Activated naive CD4-positive, alpha-beta T cell treated with anti-CD3 and anti-CD28 coated beads, Interleukin-2, amount 50 U/mL, for 24 hours (primary cell): ENCODE results near the gene RHBDL3.
"Not testable (repeated sequence)": the region's sequence is repeated elsewhere in the genome, so short reads cannot be mapped to it uniquely, and the experiment has no call there.

Source experiments
- H3K27ac Mint-ChIP-seq: one replicate; pipeline ENCODE4 v1.8.0; 2021; ENCODE audit warnings: mild to moderate bottlenecking, mixed read lengths
- H3K27me3 Mint-ChIP-seq: one replicate; pipeline ENCODE4 v1.8.0; 2021; ENCODE audit warnings: mixed read lengths
- H3K36me3 Mint-ChIP-seq: one replicate; pipeline ENCODE4 v1.8.0; 2021; ENCODE audit warnings: mixed read lengths
- H3K4me1 Mint-ChIP-seq: one replicate; pipeline ENCODE4 v1.8.0; 2021; ENCODE audit warnings: mixed read lengths
- H3K4me3 Mint-ChIP-seq: one replicate; pipeline ENCODE4 v1.8.0; 2021; ENCODE audit warnings: mild to moderate bottlenecking, mixed read lengths
- H3K9me3 Mint-ChIP-seq: one replicate; pipeline ENCODE4 v1.8.0; 2021; ENCODE audit warnings: mixed read lengths

Gene RHBDL3

GRCh38 chr17:32261936-32262510, 3.6 kb upstream of the RHBDL3 start:
- Mint-ChIP-seq H3K27ac (no peak overlapping the region), H3K36me3 (no peaks in the 10 kb centered on the region), H3K4me1 (peaks cover 7% of the 10 kb centered on the region), H3K9me3 (no peaks in the 10 kb centered on the region), H3K27me3 (peaks cover 25% of the 10 kb centered on the region), H3K4me3 (no peak overlapping the region)

GRCh38 chr17:32263515-32263914, 2.1 kb upstream of the RHBDL3 start:
- H3K36me3 Mint-ChIP-seq, H3K4me3 Mint-ChIP-seq, H3K9me3 Mint-ChIP-seq: not testable (repeated sequence)
- peaks cover 32% of the 10 kb centered on the region for H3K27me3 Mint-ChIP-seq
- H3K4me1 Mint-ChIP-seq = peaks cover 17% of the 10 kb centered on the region
- peak overlapping the region; percentile 46 for H3K27ac Mint-ChIP-seq

- H3K4me1 Mint-ChIP-seq = peaks cover 17% of the 10 kb centered on the region
- H3K4me3 Mint-ChIP-seq = peak overlapping the region; percentile 63
- no peaks in the 10 kb centered on the region for H3K9me3 Mint-ChIP-seq
- H3K36me3 Mint-ChIP-seq = no peaks in the 10 kb centered on the region
- peaks cover 34% of the 10 kb centered on the region for H3K27me3 Mint-ChIP-seq
- peak overlapping the region; percentile 46 for H3K27ac Mint-ChIP-seq
Observed at GRCh38 chr17:32264140-32264799, 1.4 kb upstream of the RHBDL3 start.

- no peaks in the 10 kb centered on the region for H3K9me3 Mint-ChIP-seq
- peaks cover 17% of the 10 kb centered on the region for H3K4me1 Mint-ChIP-seq
- no peaks in the 10 kb centered on the region for H3K36me3 Mint-ChIP-seq
- H3K27me3 Mint-ChIP-seq = peaks cover 37% of the 10 kb centered on the region
- no peak overlapping the region for H3K27ac Mint-ChIP-seq
- H3K4me3 Mint-ChIP-seq = peak overlapping the region; percentile 63
Observed at GRCh38 chr17:32264823-32265191, 825 bp upstream of the RHBDL3 start.

- Mint-ChIP-seq H3K4me1 (peaks cover 17% of the 10 kb centered on the region), H3K27me3 (peaks cover 37% of the 10 kb centered on the region), H3K27ac (no peak overlapping the region), H3K4me3 (no peak overlapping the region), H3K9me3 (no peaks in the 10 kb centered on the region), H3K36me3 (no peaks in the 10 kb centered on the region)
Observed at GRCh38 chr17:32266051-32266388, 388 bp downstream of the RHBDL3 start.

- Mint-ChIP-seq H3K27me3 (peaks cover 37% of the 10 kb centered on the region), H3K9me3 (no peaks in the 10 kb centered on the region), H3K27ac (no peak overlapping the region), H3K36me3 (no peaks in the 10 kb centered on the region), H3K4me3 (peak overlapping the region; percentile 79), H3K4me1 (peaks cover 17% of the 10 kb centered on the region)
Observed at GRCh38 chr17:32266389-32267301, 1.0 kb downstream of the RHBDL3 start.

GRCh38 chr17:32267690-32268205, 2.1 kb downstream of the RHBDL3 start:
- peaks cover 33% of the 10 kb centered on the region for H3K27me3 Mint-ChIP-seq
- peaks cover 17% of the 10 kb centered on the region for H3K4me1 Mint-ChIP-seq
- H3K4me3 Mint-ChIP-seq = peak overlapping the region; percentile 81
- no peaks in the 10 kb centered on the region for H3K9me3 Mint-ChIP-seq
- no peaks in the 10 kb centered on the region for H3K36me3 Mint-ChIP-seq
- peak overlapping the region; percentile 75 for H3K27ac Mint-ChIP-seq

- no peak overlapping the region for H3K4me3 Mint-ChIP-seq
- no peak overlapping the region for H3K27ac Mint-ChIP-seq
Observed at GRCh38 chr17:32268734-32269288, 3.2 kb downstream of the RHBDL3 start.

GRCh38 chr17:32269377-32269776, 3.7 kb downstream of the RHBDL3 start:
- Mint-ChIP-seq H3K4me3 (no peak overlapping the region), H3K36me3 (no peaks in the 10 kb centered on the region)

More at GRCh38 chr17:32268734-32269288, 3.2 kb downstream of the RHBDL3 start:
- H3K36me3 Mint-ChIP-seq = no peaks in the 10 kb centered on the region
- H3K4me1 Mint-ChIP-seq = peaks cover 17% of the 10 kb centered on the region
- H3K9me3 Mint-ChIP-seq = no peaks in the 10 kb centered on the region
- peaks cover 29% of the 10 kb centered on the region for H3K27me3 Mint-ChIP-seq

GRCh38 chr17:32271844-32272243, 6.2 kb downstream of the RHBDL3 start:
- H3K9me3 Mint-ChIP-seq = no peaks in the 10 kb centered on the region
- H3K36me3 Mint-ChIP-seq = no peaks in the 10 kb centered on the region
- H3K27ac Mint-ChIP-seq = no peak overlapping the region
- H3K27me3 Mint-ChIP-seq = peaks cover 20% of the 10 kb centered on the region
- H3K4me3 Mint-ChIP-seq = no peak overlapping the region
- H3K4me1 Mint-ChIP-seq = peaks cover 11% of the 10 kb centered on the region

More at GRCh38 chr17:32269377-32269776, 3.7 kb downstream of the RHBDL3 start:
- no peaks in the 10 kb centered on the region for H3K9me3 Mint-ChIP-seq
- peaks cover 17% of the 10 kb centered on the region for H3K4me1 Mint-ChIP-seq
- H3K27me3 Mint-ChIP-seq = peaks cover 24% of the 10 kb centered on the region
- no peak overlapping the region for H3K27ac Mint-ChIP-seq

GRCh38 chr17:32274101-32274500, 8.5 kb downstream of the RHBDL3 start:
- peaks cover 7% of the 10 kb centered on the region for H3K27me3 Mint-ChIP-seq
- no peak overlapping the region for H3K4me3 Mint-ChIP-seq
- H3K9me3 Mint-ChIP-seq = no peaks in the 10 kb centered on the region
- no peaks in the 10 kb centered on the region for H3K4me1 Mint-ChIP-seq
- H3K27ac Mint-ChIP-seq = no peak overlapping the region
- H3K36me3 Mint-ChIP-seq = no peaks in the 10 kb centered on the region

GRCh38 chr17:32274643-32275042, 9.0 kb downstream of the RHBDL3 start:
- Mint-ChIP-seq H3K36me3 (no peaks in the 10 kb centered on the region), H3K27me3 (peaks cover 5% of the 10 kb centered on the region), H3K27ac (no peak overlapping the region)

GRCh38 chr17:32275060-32276042, 9.7 kb downstream of the RHBDL3 start:
- H3K36me3 Mint-ChIP-seq = no peaks in the 10 kb centered on the region
- H3K4me3 Mint-ChIP-seq = no peak overlapping the region
- H3K9me3 Mint-ChIP-seq = no peaks in the 10 kb centered on the region
- peaks cover 2% of the 10 kb centered on the region for H3K27me3 Mint-ChIP-seq
- H3K27ac Mint-ChIP-seq = no peak overlapping the region
- no peaks in the 10 kb centered on the region for H3K4me1 Mint-ChIP-seq

More at GRCh38 chr17:32274643-32275042, 9.0 kb downstream of the RHBDL3 start:
- H3K9me3 Mint-ChIP-seq = no peaks in the 10 kb centered on the region
- H3K4me3 Mint-ChIP-seq = no peak overlapping the region
- H3K4me1 Mint-ChIP-seq = no peaks in the 10 kb centered on the region

- H3K4me1 Mint-ChIP-seq = no peaks in the 10 kb centered on the region
- H3K4me3 Mint-ChIP-seq = no peak overlapping the region
- no peaks in the 10 kb centered on the region for H3K36me3 Mint-ChIP-seq
- no peaks in the 10 kb centered on the region for H3K9me3 Mint-ChIP-seq
- no peak overlapping the region for H3K27ac Mint-ChIP-seq
- no peaks in the 10 kb centered on the region for H3K27me3 Mint-ChIP-seq
Observed at GRCh38 chr17:32276171-32276601, 10.6 kb downstream of the RHBDL3 start.
